CD4-positive, alpha-beta T cell treated with Interleukin-15 for 1 hour (primary cell): ENCODE data around the gene MAPK8IP3.
A peak's percentile ranks its signal among the peaks of the same experiment; 100 is the strongest.

Experiments
- DNase-seq: peaks from one replicate; pipeline ENCODE4 v3.0.0-alpha.2; 2020

MAPK8IP3 gene

DNA sequence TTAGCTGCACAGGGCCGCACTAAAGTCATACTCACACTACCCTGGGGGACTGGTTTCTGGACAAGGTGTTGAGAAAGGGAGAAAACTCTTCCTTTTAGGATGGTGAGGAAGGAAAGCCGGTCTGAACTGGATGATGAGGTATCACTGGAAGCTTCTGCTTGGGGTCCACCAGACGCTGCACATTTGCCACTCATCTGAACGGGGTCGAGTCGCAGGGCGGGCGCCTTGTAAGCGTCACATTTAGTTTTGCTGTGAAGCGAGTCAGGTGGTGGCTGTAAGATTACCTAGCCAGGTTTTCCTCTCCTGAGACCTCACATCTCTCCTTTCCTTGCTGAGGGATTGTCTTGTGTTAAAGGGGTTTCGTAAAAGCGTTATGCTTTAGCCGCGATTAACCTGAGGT, 25.6 kb upstream of the MAPK8IP3 start:
- no peak for DNase-seq

- no peak for DNase-seq
Observed at GRCh38 chr16:1681032-1681431, 25.0 kb upstream of the MAPK8IP3 start.

DNA sequence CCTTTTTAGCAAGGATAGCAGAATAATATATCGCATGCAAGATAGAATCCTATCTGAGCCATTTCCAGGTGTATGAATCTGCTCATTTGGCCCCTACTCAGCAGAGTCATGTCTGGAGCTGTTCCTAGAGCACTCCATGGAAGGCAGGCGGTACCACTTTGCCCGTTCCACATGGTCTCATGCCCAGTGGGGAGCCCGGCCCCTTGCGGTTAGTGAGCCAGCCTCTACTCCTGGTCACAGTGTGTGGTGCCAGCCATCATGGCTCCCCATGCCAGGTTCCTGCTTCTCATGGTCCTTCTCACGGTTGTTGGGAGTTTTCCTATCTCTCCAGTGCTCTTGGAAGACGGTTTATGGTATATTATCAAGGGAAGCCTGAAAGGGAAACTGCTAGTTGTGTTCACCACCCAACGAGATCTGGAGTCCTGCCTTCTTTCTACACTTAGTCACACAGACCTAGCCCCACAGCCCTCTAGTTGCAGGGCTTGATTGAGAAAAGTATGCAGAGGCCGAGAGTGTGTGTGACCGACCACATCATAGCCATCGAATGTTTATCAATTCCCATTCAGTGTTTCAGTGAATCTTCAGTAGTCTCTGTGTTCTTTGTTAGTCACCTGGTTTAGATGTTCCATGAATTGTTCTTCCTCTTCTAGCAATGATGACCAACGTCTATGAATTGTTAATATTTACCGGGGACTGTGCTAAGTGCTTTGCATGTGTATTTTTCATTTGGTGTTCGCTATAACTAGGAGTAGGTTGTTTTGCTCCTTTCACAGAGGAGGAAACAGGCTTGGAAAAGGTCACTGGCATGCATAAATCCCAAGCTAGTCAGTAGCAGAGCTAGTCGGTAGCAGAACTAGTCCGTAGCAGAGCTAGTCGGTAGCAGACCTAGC, 18.3 kb upstream of the MAPK8IP3 start:
- DNase-seq, result no peak

- DNase-seq, result no peak
Observed at GRCh38 chr16:1688807-1689560, 17.0 kb upstream of the MAPK8IP3 start.

DNA sequence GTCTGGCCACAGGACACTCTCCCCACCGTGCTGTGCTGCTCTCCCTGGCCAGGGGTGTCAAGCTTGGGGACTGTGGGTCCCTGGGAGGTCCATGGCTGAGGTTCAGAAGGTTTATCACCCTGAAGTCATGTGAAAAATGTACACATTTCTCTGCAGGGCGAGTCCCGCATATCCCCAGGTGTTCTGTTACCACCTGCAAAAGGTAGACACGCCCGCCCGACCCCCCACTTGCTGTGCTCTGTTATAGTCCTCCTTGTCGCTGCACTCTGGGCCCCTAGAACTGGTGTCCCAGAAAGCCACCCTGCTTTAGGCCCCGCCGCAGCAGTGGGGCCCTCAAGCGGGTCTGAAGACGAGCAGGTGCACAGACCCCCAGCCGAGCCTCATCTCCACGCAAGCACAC, 16.1 kb upstream of the MAPK8IP3 start:
- no peak for DNase-seq

- DNase-seq, result no peak
Observed at GRCh38 chr16:1690810-1691209, 15.2 kb upstream of the MAPK8IP3 start.

DNA sequence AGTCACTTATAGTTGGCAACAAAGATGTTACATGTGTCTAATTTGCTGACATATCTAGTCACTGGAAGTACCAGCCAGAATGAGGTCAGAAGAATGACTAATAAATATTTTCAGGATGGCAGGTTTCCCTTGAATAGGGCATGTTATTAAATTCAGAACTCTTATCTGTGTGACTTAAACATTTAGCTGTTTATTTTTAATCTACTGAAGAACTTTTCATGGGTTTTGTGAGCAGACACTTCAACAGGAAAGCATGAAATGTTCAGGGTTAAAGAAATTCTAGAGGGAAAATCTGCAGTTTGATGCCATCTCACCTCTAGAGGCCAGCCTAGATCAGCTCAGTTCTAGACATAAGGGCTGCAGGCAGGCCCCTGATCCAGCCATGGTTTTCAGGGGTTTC, 14.7 kb upstream of the MAPK8IP3 start:
- no peak for DNase-seq

- no peak for DNase-seq
Observed at GRCh38 chr16:1691956-1692355, 14.0 kb upstream of the MAPK8IP3 start.

DNA sequence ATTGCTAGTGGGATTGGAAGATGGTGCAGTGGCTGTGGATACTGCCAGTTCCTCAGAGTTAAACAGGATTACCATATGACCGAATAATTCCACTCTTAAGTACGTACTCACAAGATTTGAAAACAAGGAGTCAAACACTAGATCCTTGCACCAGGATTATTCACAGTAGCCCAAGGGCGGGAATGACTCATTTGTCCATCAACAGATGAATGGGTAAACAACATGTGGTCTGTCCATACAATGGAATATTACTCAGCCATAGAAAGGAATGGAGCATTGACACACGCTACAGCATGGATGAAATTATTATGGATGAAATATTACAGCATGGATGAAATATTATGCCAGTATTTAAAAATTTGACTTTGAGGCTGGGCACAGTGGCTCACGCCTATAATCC, 9.1 kb upstream of the MAPK8IP3 start:
- no peak for DNase-seq

- DNase-seq, result no peak
Observed at GRCh38 chr16:1698680-1699079, 7.3 kb upstream of the MAPK8IP3 start.

DNA sequence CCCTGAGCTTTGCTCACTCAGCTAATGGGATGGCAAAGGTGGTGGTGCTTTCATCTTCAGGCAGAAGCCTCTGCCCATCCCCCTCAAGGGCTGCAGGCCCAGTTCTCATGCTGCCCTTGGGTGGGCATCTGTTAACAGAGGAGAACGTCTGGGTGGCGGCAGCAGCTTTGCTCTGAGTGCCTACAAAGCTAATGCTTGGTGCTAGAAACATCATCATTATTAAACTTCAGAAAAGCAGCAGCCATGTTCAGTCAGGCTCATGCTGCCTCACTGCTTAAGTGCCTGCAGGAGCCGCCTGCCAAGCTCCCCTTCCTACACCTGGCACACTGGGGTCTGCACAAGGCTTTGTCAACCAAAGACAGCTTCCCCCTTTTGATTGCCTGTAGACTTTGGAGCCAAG, 5.7 kb upstream of the MAPK8IP3 start:
- no peak for DNase-seq

- DNase-seq, result no peak
Observed at GRCh38 chr16:1701216-1701878, 4.6 kb upstream of the MAPK8IP3 start.

DNA sequence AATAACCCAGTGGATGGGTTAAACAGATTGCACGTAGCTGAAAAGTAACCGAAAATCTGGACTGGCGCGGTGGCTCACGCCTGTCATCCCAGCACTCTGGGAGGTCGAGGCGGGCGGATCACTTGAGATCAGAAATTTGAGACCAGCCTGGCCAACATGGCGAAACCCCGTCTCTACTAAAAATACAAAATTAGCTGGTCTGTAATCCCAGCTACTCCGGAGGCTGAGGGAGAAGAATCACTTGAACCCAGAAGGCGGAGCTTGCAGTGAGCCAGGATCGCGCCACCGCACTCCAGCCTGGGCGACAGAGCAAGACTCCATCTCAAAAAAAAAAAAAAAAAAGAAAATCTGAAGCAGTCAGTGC, 689 bp upstream of the MAPK8IP3 start:
- DNase-seq, result peak; percentile 38

DNA sequence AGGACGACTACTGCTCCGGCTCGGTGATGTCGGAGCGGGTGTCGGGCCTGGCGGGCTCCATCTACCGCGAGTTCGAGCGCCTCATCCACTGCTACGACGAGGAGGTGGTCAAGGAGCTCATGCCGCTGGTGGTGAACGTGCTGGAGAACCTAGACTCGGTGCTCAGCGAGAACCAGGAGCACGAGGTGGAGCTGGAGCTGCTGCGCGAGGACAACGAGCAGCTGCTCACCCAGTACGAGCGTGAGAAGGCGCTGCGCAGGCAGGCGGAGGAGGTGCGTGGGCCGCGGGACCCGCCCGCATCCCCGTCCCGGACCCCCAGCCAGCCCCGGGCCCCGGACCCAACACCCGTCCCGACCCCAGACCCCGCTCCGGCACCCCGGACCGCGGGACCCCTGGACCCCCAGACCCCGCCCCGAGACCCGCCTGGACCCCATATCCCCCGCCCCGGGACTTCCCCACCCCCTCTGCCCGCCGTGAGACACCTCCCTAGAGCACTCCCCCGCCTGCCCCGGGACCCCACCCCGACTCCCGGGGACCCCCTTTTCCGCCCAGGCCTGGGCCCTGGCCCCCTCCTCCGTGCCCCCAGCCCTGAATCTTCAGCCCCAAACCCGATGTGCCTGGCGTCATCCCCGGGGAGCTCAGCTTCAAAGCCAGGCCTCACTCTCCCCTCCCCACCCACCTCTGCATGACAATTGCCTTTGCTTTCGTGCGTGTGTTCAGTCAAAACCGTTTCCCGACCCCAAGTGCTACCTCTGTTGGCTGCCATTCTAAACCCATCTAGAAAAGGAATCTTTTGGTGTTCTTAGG, 594 bp downstream of the MAPK8IP3 start:
- peak; percentile 35 for DNase-seq

- no peak for DNase-seq
Observed at GRCh38 chr16:1707193-1707790, 1.3 kb downstream of the MAPK8IP3 start.

- no peak for DNase-seq
Observed at GRCh38 chr16:1708083-1708767, 2.2 kb downstream of the MAPK8IP3 start.

DNA sequence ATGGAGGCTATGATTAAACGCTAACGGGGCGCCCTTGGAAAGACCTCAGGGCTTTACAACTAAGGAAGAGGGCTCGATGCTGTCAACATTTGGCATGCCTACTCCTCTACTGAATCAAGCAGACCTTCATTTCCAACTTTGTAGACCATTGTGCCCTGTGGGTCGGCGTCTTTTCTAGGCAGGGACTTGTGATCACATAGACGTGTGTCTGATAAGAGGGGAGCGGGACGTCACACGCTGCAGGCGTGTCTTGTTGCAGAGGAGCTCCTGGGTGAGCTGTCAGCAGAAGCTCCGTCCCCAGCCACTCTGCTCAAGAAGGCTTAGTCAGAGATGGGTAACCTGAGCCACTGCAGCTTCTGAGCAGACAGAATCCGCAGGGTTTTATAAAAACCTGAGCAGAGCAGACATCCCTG, 2.8 kb downstream of the MAPK8IP3 start:
- no peak for DNase-seq

GRCh38 chr16:1709356-1709755, 3.4 kb downstream of the MAPK8IP3 start:
- no peak for DNase-seq

DNA sequence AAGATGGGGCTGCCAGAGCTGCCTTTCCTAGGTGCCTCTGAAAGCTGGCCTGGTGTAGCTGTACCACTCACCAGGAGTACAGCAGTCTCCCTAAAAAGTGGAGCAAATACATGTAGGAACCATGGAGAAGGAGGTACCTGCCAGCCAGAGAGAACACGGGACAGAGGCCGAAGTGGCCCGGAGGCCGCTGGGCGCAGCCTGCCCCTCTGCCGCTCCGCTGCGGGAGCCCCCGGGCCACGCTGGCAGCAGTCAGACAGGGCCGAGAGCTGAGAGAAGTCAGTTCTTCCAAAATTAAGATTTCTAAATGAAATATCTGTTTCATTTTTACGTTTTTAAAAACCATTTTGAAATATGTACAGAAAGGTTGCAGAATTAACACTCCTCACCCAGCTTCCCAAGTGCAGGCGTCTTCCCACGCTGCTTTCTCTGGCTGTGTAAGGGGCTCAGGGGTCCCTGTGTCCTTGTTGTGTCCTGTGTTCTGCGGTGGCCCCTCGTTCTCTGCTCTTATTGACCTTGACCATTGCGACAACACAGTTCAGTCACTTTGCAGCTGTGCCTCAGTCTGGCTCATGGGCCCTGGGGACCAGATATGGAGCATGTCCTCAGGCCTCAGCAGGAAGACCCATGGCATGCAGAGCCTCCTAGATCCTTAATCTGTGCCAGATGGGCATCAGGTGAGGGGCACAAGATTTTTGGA, 5.0 kb downstream of the MAPK8IP3 start:
- no peak for DNase-seq

GRCh38 chr16:1712791-1713261, 6.8 kb downstream of the MAPK8IP3 start:
- no peak for DNase-seq

GRCh38 chr16:1713331-1713730, 7.3 kb downstream of the MAPK8IP3 start:
- DNase-seq, result no peak
